Cardiac muscle cell (in vitro differentiated cells and primary cell): ENCODE measurements around the gene SAMD14. TPM values are rescaled to one million over a fixed set of nuclear protein-coding genes. Genes with fewer than 3 reads are reported as not detected.

ENCODE experiments used
- DNase-seq, 2 donors: peaks; one replicate each; pipeline versions ENCODE4 v3.0.0 to v3.0.0-alpha.2; 2010 to 2017; ENCODE audit warnings: low read depth in 1 of 2, low spot score in 1 of 2
- H3K27ac ChIP-seq: fragments of 200-600 bp; sonication (generic); 2 replicates; pipeline ENCODE4 v1.5.1; 2016
- H3K27me3 ChIP-seq: fragments of 200-600 bp; sonication (generic); 2 replicates; pipeline ENCODE4 v1.6.0; 2016; ENCODE audit warnings: control low read depth
- H3K36me3 ChIP-seq: fragments of 200-600 bp; sonication (generic); 2 replicates; pipeline ENCODE4 v1.5.1; 2016; ENCODE audit warnings: control low read depth
- H3K4me1 ChIP-seq: fragments of 200-600 bp; sonication (generic); 2 replicates; pipeline ENCODE4 v1.8.1; 2017; ENCODE audit warnings: low read depth, mild to moderate bottlenecking, mixed run types
- H3K4me3 ChIP-seq: fragments of 200-600 bp; sonication (generic); 2 replicates; pipeline ENCODE4 v1.5.1; 2016; ENCODE audit warnings: mild to moderate bottlenecking
- H3K9me3 ChIP-seq: fragments of 200-600 bp; sonication (generic); 2 replicates; pipeline ENCODE4 v1.5.1; 2017; ENCODE audit warnings: low read depth, mild to moderate bottlenecking, control low read depth
- polyA plus RNA-seq: library from polyadenylated mRNA; unstranded; fragments of >200 nt; fragmentation: Nextera tagmentation; extraction: Ambion mirVana; gene quantifications from 2 replicates; pipeline ENCODE4 v1.2.1, GENCODE V29; 2016
- total RNA-seq: library from RNA; depleted of rRNA; stranded (reverse); fragments of >200 nt; gene quantifications from 2 replicates; pipeline ENCODE4 v1.2.3, GENCODE V29; 2016
- TF ChIP-seq, protein P1 (sequence below): IDR thresholded peaks from 2 replicates; pipeline ENCODE4 v1.5.1; 2012; ENCODE audit warnings: low read depth, mild to moderate bottlenecking, low read length

Gene SAMD14
- total and polyA plus RNA-seq, 2 experiments from 2014 or later = 2.5 to 2.8 TPM

DNA sequence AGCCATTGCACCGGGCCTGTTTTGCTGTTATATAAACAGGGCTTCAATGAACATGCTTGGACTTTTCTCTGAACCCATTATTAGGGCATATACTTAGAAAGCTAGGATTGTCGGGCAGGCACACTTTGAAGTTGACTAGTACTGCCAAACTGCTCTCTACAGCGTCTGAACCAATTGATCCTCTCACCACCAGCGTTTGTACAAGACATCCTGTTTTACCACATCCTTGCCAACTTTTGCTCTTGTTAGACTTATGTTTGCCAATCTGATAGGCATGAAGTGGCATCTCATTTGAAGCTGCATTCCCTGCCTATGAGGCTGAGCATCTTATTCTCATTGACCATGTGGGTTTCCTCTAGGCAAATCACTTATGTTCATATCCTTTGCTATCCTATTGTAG, 27.9 kb upstream of the SAMD14 start:
- no peak for DNase-seq
- Histone ChIP-seq H3K9me3 (no peaks in the 10 kb centered on the region), H3K36me3 (no peaks in the 10 kb centered on the region), H3K27me3 (no peaks in the 10 kb centered on the region), H3K27ac (no peak overlapping the region), H3K4me1 (peaks cover 19% of the 10 kb centered on the region), H3K4me3 (no peak overlapping the region)
- TF ChIP-seq, protein P1, sequence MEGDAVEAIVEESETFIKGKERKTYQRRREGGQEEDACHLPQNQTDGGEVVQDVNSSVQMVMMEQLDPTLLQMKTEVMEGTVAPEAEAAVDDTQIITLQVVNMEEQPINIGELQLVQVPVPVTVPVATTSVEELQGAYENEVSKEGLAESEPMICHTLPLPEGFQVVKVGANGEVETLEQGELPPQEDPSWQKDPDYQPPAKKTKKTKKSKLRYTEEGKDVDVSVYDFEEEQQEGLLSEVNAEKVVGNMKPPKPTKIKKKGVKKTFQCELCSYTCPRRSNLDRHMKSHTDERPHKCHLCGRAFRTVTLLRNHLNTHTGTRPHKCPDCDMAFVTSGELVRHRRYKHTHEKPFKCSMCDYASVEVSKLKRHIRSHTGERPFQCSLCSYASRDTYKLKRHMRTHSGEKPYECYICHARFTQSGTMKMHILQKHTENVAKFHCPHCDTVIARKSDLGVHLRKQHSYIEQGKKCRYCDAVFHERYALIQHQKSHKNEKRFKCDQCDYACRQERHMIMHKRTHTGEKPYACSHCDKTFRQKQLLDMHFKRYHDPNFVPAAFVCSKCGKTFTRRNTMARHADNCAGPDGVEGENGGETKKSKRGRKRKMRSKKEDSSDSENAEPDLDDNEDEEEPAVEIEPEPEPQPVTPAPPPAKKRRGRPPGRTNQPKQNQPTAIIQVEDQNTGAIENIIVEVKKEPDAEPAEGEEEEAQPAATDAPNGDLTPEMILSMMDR = no peak

DNA sequence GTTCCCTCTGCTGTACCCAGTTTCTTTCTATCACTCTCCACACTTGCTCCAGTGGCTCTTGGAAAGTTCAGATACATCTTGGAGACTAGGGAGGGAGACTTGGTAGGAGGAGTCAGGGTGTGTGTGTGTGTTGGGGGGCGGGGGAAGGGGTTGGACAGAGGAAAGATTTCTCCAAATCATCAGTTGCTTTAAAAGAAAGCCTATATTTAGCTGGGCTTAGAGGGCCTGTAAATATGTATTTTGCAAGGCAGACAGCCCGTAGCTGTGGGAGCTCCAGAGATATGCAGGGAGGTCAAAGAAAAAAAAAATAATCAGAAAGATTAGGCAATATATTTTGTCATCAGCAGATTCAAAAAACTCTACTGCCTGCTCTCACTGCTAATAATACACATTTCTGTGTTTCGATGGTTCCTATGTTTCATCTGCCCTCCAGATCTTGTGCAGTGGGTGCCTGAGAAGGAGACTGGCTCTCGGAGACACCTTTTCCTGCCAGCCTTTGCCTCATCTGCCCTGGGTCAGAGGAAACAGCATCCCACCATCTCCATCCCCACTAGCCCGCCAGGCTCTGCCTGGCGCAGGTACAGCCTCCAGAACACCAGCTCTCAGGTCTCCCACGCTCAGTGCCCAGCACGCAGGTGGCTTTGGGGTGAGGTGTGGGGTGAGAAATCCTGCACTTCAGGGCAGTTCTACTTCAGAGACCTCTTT, 25.3 kb upstream of the SAMD14 start:
- Histone ChIP-seq H3K27me3 (no peaks in the 10 kb centered on the region), H3K27ac (peak overlapping the region; percentile 30), H3K9me3 (no peaks in the 10 kb centered on the region), H3K4me3 (no peak overlapping the region), H3K4me1 (peaks cover 22% of the 10 kb centered on the region), H3K36me3 (no peaks in the 10 kb centered on the region)
- DNase-seq = peak in 1 of 2 donors; percentile 88
- TF ChIP-seq, protein P1 = no peak

DNA sequence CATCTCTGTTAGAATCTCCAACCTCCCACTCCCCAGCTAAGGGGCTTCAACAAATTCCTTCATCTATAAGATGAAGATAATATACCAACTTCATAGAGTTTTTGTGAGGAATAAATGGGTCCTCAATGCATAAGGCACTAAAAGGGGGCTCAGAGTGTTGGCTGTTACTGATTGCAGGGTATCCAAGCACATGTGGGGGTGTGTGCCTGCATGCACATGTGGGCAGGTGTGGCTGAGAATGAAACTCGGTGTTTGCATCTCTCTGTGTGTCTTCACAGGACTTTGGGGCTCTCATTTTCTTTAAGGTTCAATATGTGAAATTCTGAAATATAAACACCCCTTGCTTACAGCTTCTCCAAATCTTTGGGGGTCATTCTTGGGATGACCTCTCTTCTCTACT, 24.6 kb upstream of the SAMD14 start:
- Histone ChIP-seq H3K36me3 (no peaks in the 10 kb centered on the region), H3K4me3 (no peak overlapping the region), H3K4me1 (peaks cover 22% of the 10 kb centered on the region), H3K27ac (peak overlapping the region; percentile 64), H3K9me3 (no peaks in the 10 kb centered on the region), H3K27me3 (no peaks in the 10 kb centered on the region)
- DNase-seq = no peak
- TF ChIP-seq, protein P1 = no peak

DNA sequence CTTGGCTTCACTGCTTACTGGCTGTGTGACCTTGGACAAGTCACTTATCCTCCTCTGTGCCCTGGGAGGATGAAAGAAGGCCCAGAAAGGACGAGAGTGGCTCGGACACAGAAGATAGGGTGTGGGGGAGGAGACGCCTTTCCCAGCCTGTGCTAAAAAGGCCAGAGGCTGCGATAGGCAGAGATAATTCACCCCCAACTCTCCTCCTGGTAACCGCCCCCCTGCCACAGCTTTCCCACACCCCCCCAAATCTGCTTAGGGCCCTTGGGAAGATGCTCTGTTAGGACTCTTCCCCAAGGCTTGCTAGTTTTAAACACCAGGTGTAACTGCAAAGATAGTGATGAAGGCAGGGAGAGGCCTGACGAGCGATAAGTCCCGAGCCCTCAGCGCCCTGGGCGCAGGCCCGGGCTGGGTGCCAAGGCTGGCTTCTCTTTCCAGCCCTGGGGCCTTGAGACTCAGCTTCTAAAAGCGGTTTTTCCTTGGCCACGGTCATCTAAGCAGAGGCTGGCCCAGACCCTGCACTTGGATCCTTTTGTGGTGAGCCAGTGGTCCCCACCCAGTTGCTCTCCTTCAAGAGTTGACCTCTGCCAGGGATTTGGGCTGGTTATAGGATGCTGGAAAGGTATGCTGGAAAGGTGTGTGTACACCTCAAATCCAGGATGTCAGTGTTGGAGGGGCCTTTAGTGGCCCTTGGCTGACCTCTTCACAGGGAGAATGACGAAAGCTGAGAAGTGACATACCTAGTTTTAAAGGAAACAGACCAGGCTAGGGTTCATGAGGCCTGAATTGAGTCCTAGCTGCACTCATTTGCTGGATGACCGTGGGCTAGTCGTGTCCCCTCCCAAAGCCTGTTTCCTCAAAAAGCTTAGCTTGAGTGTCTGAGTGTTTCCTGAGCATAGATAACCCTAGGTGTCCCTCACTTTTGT, 24.0 kb upstream of the SAMD14 start:
- Histone ChIP-seq H3K4me1 (peaks cover 22% of the 10 kb centered on the region), H3K27me3 (no peaks in the 10 kb centered on the region), H3K36me3 (no peaks in the 10 kb centered on the region), H3K27ac (peak overlapping the region; percentile 64), H3K9me3 (no peaks in the 10 kb centered on the region), H3K4me3 (no peak overlapping the region)
- TF ChIP-seq, protein P1 = no peak
- peak in 1 of 2 donors; percentile 72 for DNase-seq

DNA sequence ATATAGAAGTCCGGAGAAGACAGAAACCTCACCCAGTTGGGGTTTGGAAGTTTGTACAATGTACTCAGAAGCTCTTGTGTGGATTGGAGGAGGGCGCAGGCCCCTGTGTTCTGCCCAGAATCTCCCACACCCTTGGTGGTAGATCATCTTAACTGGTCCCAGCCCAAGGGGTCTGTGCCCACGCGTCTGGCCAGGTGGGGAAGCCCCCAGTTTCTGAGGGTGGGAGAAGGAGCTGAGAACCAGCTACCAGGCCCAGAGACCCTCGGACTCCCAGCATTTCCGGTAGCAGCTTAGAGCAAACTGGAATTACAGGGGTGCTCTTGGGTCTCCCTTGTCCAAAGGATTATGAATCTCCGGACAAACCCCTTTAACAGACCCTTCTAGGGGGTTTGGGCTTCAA, 22.8 kb upstream of the SAMD14 start:
- H3K9me3 ChIP-seq = no peaks in the 10 kb centered on the region
- H3K36me3 ChIP-seq = no peaks in the 10 kb centered on the region
- DNase-seq = no peak
- H3K27me3 ChIP-seq = no peaks in the 10 kb centered on the region
- peak overlapping the region; percentile 88 for H3K4me3 ChIP-seq
- H3K27ac ChIP-seq = no peak overlapping the region
- peaks cover 23% of the 10 kb centered on the region for H3K4me1 ChIP-seq
- TF ChIP-seq, protein P1 = no peak
